CD4-positive, CD25-positive, alpha-beta regulatory T cell (primary cell): ENCODE results near the gene ASB6. TPM values are rescaled to one million over a fixed set of nuclear protein-coding genes. Genes with fewer than 3 reads are reported as not detected.
"Not testable (repeated sequence)": the region's sequence is repeated elsewhere in the genome, so short reads cannot be mapped to it uniquely, and the experiment has no call there.

Experiments
- ATAC-seq, 2 donors: fragments of 150-1000 bp; cut with Tn5 transposase; one replicate each; pipeline ENCODE4 v1.10.0; 2021; ENCODE audit warnings: low read depth in 2 of 2, moderate number of reproducible peaks in 2 of 2, moderate library complexity in 1 of 2
- DNase-seq, 3 donors: peaks; one replicate each; pipeline versions ENCODE4 v3.0.0 to v3.0.0-alpha.2; 2012 to 2022; ENCODE audit warnings: mixed read lengths in 1 of 3
- H3K27ac ChIP-seq: one replicate; pipeline ENCODE4 v1.7.0; 2013; ENCODE audit warnings: mild to moderate bottlenecking, low read length; ENCODE audit not compliant: insufficient read depth, poor library complexity, severe bottlenecking
- H3K27me3 ChIP-seq: one replicate; pipeline ENCODE4 v1.7.0; 2013; ENCODE audit warnings: low read length; ENCODE audit not compliant: control insufficient read depth, insufficient read depth
- H3K36me3 ChIP-seq: one replicate; pipeline ENCODE4 v1.7.0; 2013; ENCODE audit warnings: mild to moderate bottlenecking, low read length, moderate library complexity; ENCODE audit not compliant: control insufficient read depth, insufficient read depth
- H3K4me1 ChIP-seq: 2 replicates; pipeline ENCODE4 v1.7.0; 2013; ENCODE audit warnings: mild to moderate bottlenecking, low read length; ENCODE audit not compliant: insufficient read depth, control insufficient read depth, poor library complexity, severe bottlenecking
- H3K4me3 ChIP-seq: one replicate; pipeline ENCODE4 v1.7.0; 2013; ENCODE audit warnings: low read depth, mild to moderate bottlenecking, low read length, moderate library complexity
- H3K9me3 ChIP-seq, 2 experiments: 1 replicate in 1 of 2; 2 replicates in 1 of 2; pipeline ENCODE4 v1.7.0; 2013; ENCODE audit warnings: low read length in 2 of 2, mild to moderate bottlenecking in 1 of 2, moderate library complexity in 1 of 2; ENCODE audit not compliant: control insufficient read depth in 2 of 2
- H3K27ac Mint-ChIP-seq, 3 donors: one replicate each; pipeline ENCODE4 v1.8.0; 2020 to 2022; ENCODE audit warnings: mild to moderate bottlenecking in 3 of 3, mixed read lengths in 3 of 3, moderate library complexity in 2 of 3
- H3K27me3 Mint-ChIP-seq: one replicate; pipeline ENCODE4 v1.8.0; 2022; ENCODE audit warnings: mild to moderate bottlenecking, mixed read lengths
- H3K36me3 Mint-ChIP-seq: one replicate; pipeline ENCODE4 v1.8.0; 2020; ENCODE audit warnings: mixed read lengths
- H3K4me1 Mint-ChIP-seq, 4 donors: one replicate each; pipeline ENCODE4 v1.8.0; 2020 to 2022; ENCODE audit warnings: mixed read lengths in 4 of 4, mild to moderate bottlenecking in 1 of 4
- H3K4me3 Mint-ChIP-seq, 4 donors: one replicate each; pipeline ENCODE4 v1.8.0; 2020 to 2022; ENCODE audit warnings: mild to moderate bottlenecking in 4 of 4, mixed read lengths in 4 of 4, moderate library complexity in 3 of 4
- H3K9me3 Mint-ChIP-seq, 7 donors: one replicate each; pipeline ENCODE4 v1.8.0; 2020 to 2022; ENCODE audit warnings: mixed read lengths in 7 of 7, mild to moderate bottlenecking in 3 of 7, moderate library complexity in 2 of 7
- polyA plus RNA-seq, 4 donors: library from polyadenylated mRNA; unstranded; fragments of 300-500 nt; fragmentation: Illumina TruSeq; gene quantifications; one replicate each; pipeline ENCODE4 v1.2.3, GENCODE V29; 2021
- total RNA-seq: library from RNA; stranded (reverse); gene quantifications from one replicate; pipeline ENCODE4 v1.2.3, GENCODE V29; 2022

The ASB6 gene
- total and polyA plus RNA-seq, 5 donors from 2014 or later: 21.7 to 27.8 (median 24.0) TPM

- no peak overlapping the region for H3K27ac Mint-ChIP-seq
- no peak overlapping the region for H3K4me3 Mint-ChIP-seq
- peaks cover 0 to 2% (median 0%) of the 10 kb centered on the region in 7 donors for H3K9me3 Mint-ChIP-seq
These were observed 24.6 kb upstream of the ASB6 start for GRCh38 chr9:129666575-129666974.

GRCh38 chr9:129665814-129666520 lies 24.0 kb upstream of the ASB6 start:
- H3K4me3 Mint-ChIP-seq: peak overlapping the region in 3 of 4 donors; percentile 3 to 54 (median 29)
- no peaks in the 10 kb centered on the region for H3K27me3 ChIP-seq
- no peaks in the 10 kb centered on the region for H3K9me3 ChIP-seq
- H3K27me3 Mint-ChIP-seq: peaks cover 47% of the 10 kb centered on the region
- DNase-seq (no peak), ATAC-seq (peak in 1 of 2 donors; percentile 19)
- no peak overlapping the region for H3K27ac ChIP-seq
- H3K4me1 ChIP-seq: peaks cover 15% of the 10 kb centered on the region
- no peak overlapping the region for H3K27ac Mint-ChIP-seq
- H3K4me1 Mint-ChIP-seq: peaks cover 0 to 4% (median 0%) of the 10 kb centered on the region in 4 donors
- H3K9me3 Mint-ChIP-seq: peaks cover 0 to 2% (median 0%) of the 10 kb centered on the region in 7 donors
- H3K4me3 ChIP-seq: no peak overlapping the region
- H3K36me3 ChIP-seq: no peaks in the 10 kb centered on the region
- H3K36me3 Mint-ChIP-seq: no peaks in the 10 kb centered on the region

More at GRCh38 chr9:129666575-129666974, 24.6 kb upstream of the ASB6 start:
- Mint-ChIP-seq H3K4me1 (peaks cover 0 to 4% (median 0%) of the 10 kb centered on the region in 4 donors), H3K27me3 (peaks cover 47% of the 10 kb centered on the region), H3K36me3 (no peaks in the 10 kb centered on the region)
- Histone ChIP-seq H3K27ac (no peak overlapping the region), H3K4me1 (peaks cover 15% of the 10 kb centered on the region), H3K27me3 (no peaks in the 10 kb centered on the region), H3K36me3 (no peaks in the 10 kb centered on the region), H3K9me3 (no peaks in the 10 kb centered on the region), H3K4me3 (no peak overlapping the region)
- DNase-seq (no peak), ATAC-seq (no peak)

GRCh38 chr9:129665389-129665775 lies 23.4 kb upstream of the ASB6 start, which contains the start of gene PRRX2:
Gene PRRX2 (plus strand): TSS chr9:129665647. CDS start chr9:129665868, 221 bp downstream.
- H3K9me3 Mint-ChIP-seq: peaks cover 0 to 2% (median 0%) of the 10 kb centered on the region in 7 donors
- ATAC-seq: peak; percentile 16 to 35
- Histone ChIP-seq H3K9me3 (no peaks in the 10 kb centered on the region), H3K27ac (no peak within 1 kb of the TSS), H3K36me3 (no peaks in the 10 kb centered on the region), H3K4me3 (no peak within 1 kb of the TSS), H3K27me3 (no peaks in the 10 kb centered on the region), H3K4me1 (peaks cover 15% of the 10 kb centered on the region)
- H3K27me3 Mint-ChIP-seq: peaks cover 47% of the 10 kb centered on the region
- peak in 1 of 3 donors; percentile 14 for DNase-seq
- no peak within 1 kb of the TSS for H3K27ac Mint-ChIP-seq
- peaks cover 0 to 4% (median 0%) of the 10 kb centered on the region in 4 donors for H3K4me1 Mint-ChIP-seq
- H3K36me3 Mint-ChIP-seq: no peaks in the 10 kb centered on the region
- peak within 1 kb of the TSS; percentile 29 to 90 (median 73) for H3K4me3 Mint-ChIP-seq

- no peaks in the 10 kb centered on the region for H3K9me3 ChIP-seq
- Mint-ChIP-seq H3K4me1 (peaks cover 0 to 4% (median 0%) of the 10 kb centered on the region in 4 donors), H3K27me3 (peaks cover 45% of the 10 kb centered on the region), H3K27ac (no peak overlapping the region), H3K4me3 (peak overlapping the region; percentile 29 to 90 (median 73)), H3K36me3 (no peaks in the 10 kb centered on the region), H3K9me3 (peaks cover 0 to 2% (median 0%) of the 10 kb centered on the region in 7 donors)
- ATAC-seq (peak; percentile 22 to 44), DNase-seq (peak in 1 of 3 donors; percentile 27)
- H3K36me3 ChIP-seq: no peaks in the 10 kb centered on the region
- no peaks in the 10 kb centered on the region for H3K27me3 ChIP-seq
- H3K27ac ChIP-seq: no peak overlapping the region
- H3K4me1 ChIP-seq: peaks cover 15% of the 10 kb centered on the region
- no peak overlapping the region for H3K4me3 ChIP-seq
These were observed 22.9 kb upstream of the ASB6 start for GRCh38 chr9:129664746-129665388.

GRCh38 chr9:129662239-129662638 lies 20.3 kb upstream of the ASB6 start:
- not testable (repeated sequence) for H3K27me3 ChIP-seq, H3K27ac Mint-ChIP-seq, H3K4me1 Mint-ChIP-seq, H3K36me3 ChIP-seq, H3K9me3 Mint-ChIP-seq, ATAC-seq, H3K27ac ChIP-seq, H3K4me3 Mint-ChIP-seq, H3K36me3 Mint-ChIP-seq, DNase-seq, H3K4me3 ChIP-seq, H3K9me3 ChIP-seq
- peaks cover 15% of the 10 kb centered on the region for H3K4me1 ChIP-seq
- peaks cover 32% of the 10 kb centered on the region for H3K27me3 Mint-ChIP-seq

GRCh38 chr9:129661029-129661428 lies 19.1 kb upstream of the ASB6 start:
- peaks cover 31% of the 10 kb centered on the region for H3K27me3 Mint-ChIP-seq
- no peak overlapping the region for H3K4me3 Mint-ChIP-seq
- Histone ChIP-seq H3K9me3 (no peaks in the 10 kb centered on the region), H3K36me3 (no peaks in the 10 kb centered on the region), H3K27me3 (no peaks in the 10 kb centered on the region), H3K4me1 (peaks cover 9% of the 10 kb centered on the region), H3K4me3 (no peak overlapping the region), H3K27ac (no peak overlapping the region)
- H3K27ac Mint-ChIP-seq: peak overlapping the region in 1 of 3 donors; percentile 13
- H3K36me3 Mint-ChIP-seq: no peaks in the 10 kb centered on the region
- peaks cover 0 to 2% (median 0%) of the 10 kb centered on the region in 7 donors for H3K9me3 Mint-ChIP-seq
- H3K4me1 Mint-ChIP-seq: peaks cover 0 to 4% (median 0%) of the 10 kb centered on the region in 4 donors
- DNase-seq: no peak
- ATAC-seq: no peak

- Mint-ChIP-seq H3K27me3 (peaks cover 9% of the 10 kb centered on the region), H3K4me1 (no peaks in the 10 kb centered on the region), H3K36me3 (no peaks in the 10 kb centered on the region), H3K27ac (no peak overlapping the region), H3K4me3 (no peak overlapping the region), H3K9me3 (no peaks in the 10 kb centered on the region)
- ATAC-seq: no peak
- no peaks in the 10 kb centered on the region for H3K27me3 ChIP-seq
- H3K36me3 ChIP-seq: no peaks in the 10 kb centered on the region
- no peak overlapping the region for H3K4me3 ChIP-seq
- no peaks in the 10 kb centered on the region for H3K4me1 ChIP-seq
- H3K27ac ChIP-seq: no peak overlapping the region
- no peak for DNase-seq
- H3K9me3 ChIP-seq: no peaks in the 10 kb centered on the region
These were observed 14.9 kb upstream of the ASB6 start for GRCh38 chr9:129656795-129657390.
